Measurements from ENCODE around the gene QKI.
"Not testable (repeated sequence)": the region's sequence is repeated elsewhere in the genome, so short reads cannot be mapped to it uniquely, and the experiment has no call there.

The QKI gene

DNA sequence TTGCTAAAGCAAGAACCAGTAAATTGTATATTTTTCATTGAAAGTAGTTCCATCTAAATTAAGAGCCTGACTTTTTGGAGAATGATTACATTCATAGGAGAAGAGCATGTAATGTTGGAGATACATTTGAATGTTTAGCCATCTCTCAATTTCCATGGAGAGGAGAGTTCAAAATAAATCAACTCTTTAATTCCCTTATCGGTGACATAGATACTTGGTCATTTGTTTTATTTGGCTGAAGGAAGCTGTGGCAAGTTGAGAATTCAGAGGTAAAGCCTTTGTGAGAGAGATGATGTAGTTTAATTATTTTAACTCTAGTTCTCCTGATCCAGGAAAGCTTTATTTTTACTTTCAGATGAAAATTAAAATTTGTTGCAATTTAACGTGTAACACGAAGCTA is 22.3 kb downstream of the QKI start:
- H3K27ac Mint-ChIP-seq, result no peak overlapping the region
- H3K27me3 Mint-ChIP-seq (ENCODE audit: low read depth, poor library complexity), result no peaks in the 10 kb centered on the region
- TF ChIP-seq CTCF (IDR thresholded peaks at IDR 0.05), result no peak
- peaks cover 10% of the 10 kb centered on the region for H3K4me1 Mint-ChIP-seq
- peaks cover 19% of the 10 kb centered on the region for H3K9me3 Mint-ChIP-seq
- DNase-seq, result no peak
- H3K36me3 Mint-ChIP-seq (ENCODE audit: low read depth), result peaks cover 47% of the 10 kb centered on the region
- no peak overlapping the region for H3K4me3 Mint-ChIP-seq

- H3K27me3 Mint-ChIP-seq (ENCODE audit: low read depth, poor library complexity), result no peaks in the 10 kb centered on the region
- H3K27ac Mint-ChIP-seq, result no peak overlapping the region
- no peak overlapping the region for H3K4me3 Mint-ChIP-seq
- no peak for TF ChIP-seq CTCF (IDR thresholded peaks at IDR 0.05)
- peaks cover 49% of the 10 kb centered on the region for H3K36me3 Mint-ChIP-seq (ENCODE audit: low read depth)
- H3K4me1 Mint-ChIP-seq, result peaks cover 11% of the 10 kb centered on the region
- no peak for DNase-seq
- H3K9me3 Mint-ChIP-seq, result peaks cover 19% of the 10 kb centered on the region
Measured at GRCh38 chr6:163437466-163437865, 22.9 kb downstream of the QKI start.

DNA sequence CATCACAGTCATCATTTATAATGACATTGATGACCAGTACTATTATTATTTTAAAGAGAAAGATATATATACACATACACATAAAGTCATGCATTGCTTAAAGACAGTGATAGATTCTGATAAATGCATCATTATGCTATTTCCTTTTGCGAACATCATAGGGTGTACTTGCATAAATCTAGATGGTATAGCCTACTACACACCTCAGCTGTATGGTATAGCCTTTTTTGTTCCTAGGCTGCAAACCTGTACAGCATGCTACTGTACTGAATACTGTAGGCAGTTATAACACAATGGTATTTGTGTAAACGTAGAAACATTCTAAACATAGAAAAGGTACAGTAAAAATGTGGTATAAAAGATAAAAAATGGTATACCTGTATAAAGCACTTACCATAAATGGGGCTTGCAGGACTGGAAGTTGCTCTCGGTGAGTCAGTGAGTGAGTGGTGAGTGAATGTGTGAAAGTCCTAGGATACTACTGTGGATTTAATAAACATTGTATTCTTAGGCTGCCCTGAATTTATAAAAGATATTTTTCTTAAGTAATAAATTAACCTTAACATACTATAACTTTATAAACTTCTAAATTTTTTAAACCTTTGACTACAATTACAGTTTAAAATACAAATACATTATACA is 23.9 kb downstream of the QKI start:
- Mint-ChIP-seq H3K27me3 (ENCODE audit: low read depth, poor library complexity) (no peaks in the 10 kb centered on the region), H3K27ac (no peak overlapping the region), H3K36me3 (ENCODE audit: low read depth) (peaks cover 46% of the 10 kb centered on the region), H3K4me1 (peaks cover 11% of the 10 kb centered on the region), H3K9me3 (peaks cover 16% of the 10 kb centered on the region), H3K4me3 (no peak overlapping the region)
- no peak for TF ChIP-seq CTCF (IDR thresholded peaks at IDR 0.05)
- no peak for DNase-seq

DNA sequence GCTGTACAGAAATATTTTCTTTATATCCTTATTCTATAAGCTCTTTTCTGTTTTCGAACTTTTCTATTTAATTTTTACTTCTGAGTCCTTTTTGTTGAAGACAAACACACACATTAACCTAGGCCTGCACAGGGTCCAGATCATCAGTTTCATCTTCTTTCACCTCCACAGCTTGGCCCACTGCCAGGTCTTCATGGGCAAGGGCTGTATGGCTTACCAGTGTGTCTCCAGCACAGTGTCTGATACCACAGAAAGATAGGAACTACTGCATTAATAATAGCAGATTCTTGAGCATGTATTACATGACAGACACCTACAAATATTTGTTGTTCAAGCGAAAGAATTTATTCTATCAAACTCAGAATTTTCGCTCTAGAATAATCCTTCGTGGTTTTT is 24.4 kb downstream of the QKI start:
- H3K36me3 Mint-ChIP-seq (ENCODE audit: low read depth), result peaks cover 48% of the 10 kb centered on the region
- no peak for DNase-seq

GRCh38 chr6:163439390-163439789 is 24.9 kb downstream of the QKI start:
- peaks cover 11% of the 10 kb centered on the region for H3K4me1 Mint-ChIP-seq
- H3K4me3 Mint-ChIP-seq, result not testable (repeated sequence)
- peaks cover 12% of the 10 kb centered on the region for H3K9me3 Mint-ChIP-seq

More for the DNA sequence above, 24.4 kb downstream of the QKI start:
- Mint-ChIP-seq H3K4me3 (no peak overlapping the region), H3K9me3 (peaks cover 13% of the 10 kb centered on the region), H3K27me3 (ENCODE audit: low read depth, poor library complexity) (no peaks in the 10 kb centered on the region), H3K4me1 (peaks cover 11% of the 10 kb centered on the region), H3K27ac (no peak overlapping the region)
- TF ChIP-seq CTCF (IDR thresholded peaks at IDR 0.05), result no peak

DNA sequence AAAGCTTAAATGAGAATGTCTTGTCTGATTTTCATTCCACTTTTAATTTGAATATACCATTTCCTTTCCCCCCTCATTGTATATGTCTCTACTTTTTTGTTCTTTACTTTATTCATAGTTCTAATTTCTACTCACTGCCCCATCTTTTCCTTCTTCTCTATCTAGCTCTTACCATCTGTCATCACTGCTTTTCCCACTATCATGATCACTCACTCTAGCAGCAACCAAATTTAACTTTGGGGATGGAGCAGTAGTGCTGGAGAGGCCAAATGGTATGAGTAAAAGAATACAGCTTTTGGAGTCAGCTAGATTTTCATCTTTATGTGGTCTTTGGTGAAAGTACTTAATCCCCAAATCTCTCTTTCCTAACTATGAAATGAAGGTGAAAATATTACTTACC is 25.5 kb downstream of the QKI start:
- H3K27ac Mint-ChIP-seq, result no peak overlapping the region
- peaks cover 52% of the 10 kb centered on the region for H3K36me3 Mint-ChIP-seq (ENCODE audit: low read depth)
- peaks cover 10% of the 10 kb centered on the region for H3K9me3 Mint-ChIP-seq
- no peak for TF ChIP-seq CTCF (IDR thresholded peaks at IDR 0.05)
- no peaks in the 10 kb centered on the region for H3K27me3 Mint-ChIP-seq (ENCODE audit: low read depth, poor library complexity)
- DNase-seq, result no peak
- no peak overlapping the region for H3K4me3 Mint-ChIP-seq
- peaks cover 11% of the 10 kb centered on the region for H3K4me1 Mint-ChIP-seq

More at GRCh38 chr6:163439390-163439789, 24.9 kb downstream of the QKI start:
- H3K27me3 Mint-ChIP-seq (ENCODE audit: low read depth, poor library complexity); H3K27ac Mint-ChIP-seq; DNase-seq: not testable (repeated sequence)
- peaks cover 51% of the 10 kb centered on the region for H3K36me3 Mint-ChIP-seq (ENCODE audit: low read depth)
